22Rv1 (cell line): ENCODE results near the gene WNK4.

Source experiments
- H3K27ac ChIP-seq: fragments of 450-650 bp; 2 replicates; pipeline ENCODE4 v1.5.1; 2017
- CTCF ChIP-seq: fragments of 450-650 bp; IDR thresholded peaks from 2 replicates; pipeline ENCODE4 v1.5.1; 2017; ENCODE audit warnings: mild to moderate bottlenecking
- ZFX ChIP-seq: fragments of 450-650 bp; IDR thresholded peaks from 2 replicates; pipeline ENCODE4 v1.6.1; 2017; ENCODE audit warnings: antibody characterized with exemption, borderline replicate concordance

WNK4 gene

DNA sequence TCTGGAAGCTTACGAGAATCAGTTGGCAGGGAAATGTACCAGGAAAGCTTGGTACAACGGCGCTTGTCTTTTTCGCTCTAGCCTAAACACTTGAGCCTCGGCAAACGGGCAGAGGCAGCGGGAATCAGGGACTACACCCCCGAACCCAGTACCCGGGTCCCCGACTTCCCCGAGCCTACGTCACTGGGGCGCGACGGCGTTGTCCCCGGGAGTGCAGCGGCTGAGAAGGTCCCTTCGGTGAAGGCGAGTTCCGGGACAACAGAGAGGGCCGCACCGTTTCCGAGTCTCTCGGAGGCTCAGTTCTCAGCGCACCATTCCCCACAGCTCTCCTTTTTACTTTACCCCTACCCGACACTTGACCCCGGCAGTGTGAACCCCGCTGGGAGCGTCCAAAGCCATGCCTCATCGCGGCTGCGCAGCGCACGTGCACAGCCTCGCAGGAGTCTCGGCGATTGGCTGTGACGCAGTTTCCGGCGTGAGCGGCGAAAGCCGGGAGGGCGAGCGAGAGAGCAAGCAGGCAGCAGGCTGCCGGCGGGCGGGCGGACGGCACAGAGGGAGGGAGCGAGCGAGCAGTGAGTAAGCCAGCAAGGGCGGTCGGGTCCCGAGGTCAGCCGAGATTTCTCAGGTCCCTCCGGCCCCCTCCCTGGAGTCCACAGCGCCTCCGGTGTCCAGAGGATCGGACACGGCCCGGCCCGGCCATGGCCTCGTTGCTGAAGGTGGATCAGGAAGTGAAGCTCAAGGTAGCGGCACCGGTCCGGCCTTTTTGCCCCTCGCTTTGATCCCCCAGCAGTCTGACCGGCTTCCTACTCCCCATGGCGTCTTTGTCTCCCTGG lies 52.7 kb downstream of the WNK4 start, which contains the start of gene PSME3:
TSS of gene PSME3 (plus strand) at position 464 of the 833 bp plus-strand sequence. CDS start at position 699, 235 bp downstream.
- TF ChIP-seq ZFX (no peak), CTCF (no peak)
- H3K27ac ChIP-seq: peak within 1 kb of the TSS; percentile 70

- peak overlapping the region; percentile 70 for H3K27ac ChIP-seq
- TF ChIP-seq ZFX: no peak
- TF ChIP-seq CTCF: no peak
Measured at GRCh38 chr17:42833767-42834422, 53.5 kb downstream of the WNK4 start.

DNA sequence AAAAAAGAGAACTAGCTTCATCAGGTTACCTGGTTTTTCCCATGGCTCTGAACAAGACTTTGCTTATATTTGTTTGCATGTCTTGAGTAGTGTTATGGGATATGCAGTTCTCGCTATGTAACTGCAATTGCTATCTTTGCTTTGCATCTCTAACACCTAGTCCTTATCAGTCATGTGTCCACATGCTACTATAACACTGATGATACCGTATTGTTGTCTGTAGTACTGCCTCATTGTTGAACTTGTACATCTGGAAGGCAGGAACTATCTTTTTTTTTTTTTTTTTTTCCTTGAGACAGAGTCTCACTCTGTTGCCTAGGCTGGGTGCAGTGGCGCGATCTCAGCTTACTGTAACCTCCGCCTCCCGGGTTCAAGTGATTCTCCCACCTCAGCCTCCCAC lies 55.3 kb downstream of the WNK4 start:
- TF ChIP-seq ZFX: no peak
- no peak for TF ChIP-seq CTCF
- H3K27ac ChIP-seq: no peak overlapping the region

DNA sequence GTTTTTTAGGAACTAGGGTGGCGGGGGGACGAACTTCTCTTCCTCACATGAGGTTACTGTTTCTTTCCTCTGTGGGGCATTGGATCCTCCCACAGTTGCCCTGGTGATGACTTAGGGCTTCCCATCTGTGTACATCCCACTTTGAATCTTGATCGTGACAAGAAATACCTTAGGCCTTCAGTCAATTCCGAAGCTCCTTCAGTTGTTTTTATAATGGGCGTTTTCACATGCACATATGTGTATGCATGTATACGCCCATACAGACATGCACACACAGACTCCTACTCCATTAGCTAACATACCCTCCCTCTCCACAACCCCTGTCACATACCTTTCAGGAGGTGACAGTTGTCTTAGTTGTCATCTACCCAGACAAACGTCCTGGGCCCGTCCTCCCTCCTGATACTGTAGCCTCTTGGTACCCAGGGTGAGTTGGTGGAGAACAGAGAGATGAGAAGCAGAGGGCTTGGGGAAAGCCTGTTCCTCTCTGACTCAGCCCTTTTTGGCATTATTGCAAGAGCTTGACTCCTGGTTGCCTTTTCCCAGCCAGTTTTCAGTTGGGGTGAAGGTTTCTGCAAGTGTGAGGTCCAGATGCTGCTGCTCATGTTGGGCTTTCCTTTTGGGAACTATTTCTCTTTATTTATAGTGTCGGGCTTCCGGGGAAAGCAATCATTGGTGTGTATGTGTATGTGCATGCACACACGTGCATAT lies 61.7 kb downstream of the WNK4 start:
- H3K27ac ChIP-seq: no peak overlapping the region
- TF ChIP-seq CTCF: no peak

- no peak overlapping the region for H3K27ac ChIP-seq
- TF ChIP-seq CTCF: peak; percentile 92
- TF ChIP-seq ZFX: no peak
Measured at GRCh38 chr17:42843358-42843934, 63.0 kb downstream of the WNK4 start.

DNA sequence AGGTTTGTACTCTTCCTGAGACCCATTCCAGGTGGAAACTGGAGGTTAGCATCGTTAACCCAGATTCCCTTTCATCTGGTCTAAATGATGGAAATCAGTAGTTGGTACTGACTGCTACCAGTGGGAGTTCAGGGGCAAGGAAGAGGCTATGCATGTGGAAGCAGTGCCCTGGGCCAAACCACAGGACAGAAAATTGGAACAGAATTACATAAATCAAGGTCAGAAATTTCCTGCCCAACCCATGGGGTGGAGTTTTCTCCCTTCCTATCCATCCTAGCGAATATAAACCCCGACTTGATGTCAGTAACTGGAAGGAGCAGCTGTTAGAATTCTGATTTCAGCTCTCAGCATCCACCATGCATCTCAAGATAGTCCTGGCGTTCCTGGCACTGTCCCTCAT lies 63.9 kb downstream of the WNK4 start, which contains the start of gene AOC2:
TSS of gene AOC2 (plus strand) at position 310 of the 400 bp plus-strand sequence. CDS start at position 357, 47 bp downstream.
- no peak for TF ChIP-seq ZFX
- TF ChIP-seq CTCF: no peak
- H3K27ac ChIP-seq: no peak within 1 kb of the TSS
